NCI-H1048 (cell line): ENCODE results near the gene LRP1-AS.

Source experiments
- DNase-seq: peaks from one replicate; lab custom pipeline; 2025; lab: John Stamatoyannopoulos, UW

The LRP1-AS gene

GRCh38 chr12:57119294-57120085 is 27.9 kb downstream of the LRP1-AS start:
- no peak for DNase-seq

GRCh38 chr12:57118711-57119271 is 28.6 kb downstream of the LRP1-AS start:
- DNase-seq: no peak

GRCh38 chr12:57116580-57117281 is 30.7 kb downstream of the LRP1-AS start:
- DNase-seq: no peak

GRCh38 chr12:57112492-57113294 is 34.7 kb downstream of the LRP1-AS start:
- DNase-seq: no peak

- DNase-seq: no peak
Measured at GRCh38 chr12:57111031-57111734, 36.2 kb downstream of the LRP1-AS start, which contains the start of gene STAT6. Gene STAT6 (minus strand): TSS chr12:57111362. CDS start chr12:57108278, 3,084 bp downstream.

- no peak for DNase-seq
Measured at GRCh38 chr12:57110104-57111030, 37.1 kb downstream of the LRP1-AS start.

- no peak for DNase-seq
Measured at GRCh38 chr12:57109207-57110103, 38.0 kb downstream of the LRP1-AS start.

- peak; percentile 46 for DNase-seq
Measured at GRCh38 chr12:57107456-57108155, 39.8 kb downstream of the LRP1-AS start.

- DNase-seq: no peak
Measured at GRCh38 chr12:57106021-57106708, 41.3 kb downstream of the LRP1-AS start.

GRCh38 chr12:57105011-57105753 is 42.2 kb downstream of the LRP1-AS start:
- no peak for DNase-seq

GRCh38 chr12:57104292-57104910 is 43.0 kb downstream of the LRP1-AS start:
- DNase-seq: no peak

- DNase-seq: no peak
Measured at GRCh38 chr12:57103856-57104255, 43.6 kb downstream of the LRP1-AS start.

GRCh38 chr12:57101892-57102695 is 45.3 kb downstream of the LRP1-AS start:
- DNase-seq: no peak

- no peak for DNase-seq
Measured at GRCh38 chr12:57099766-57100165, 47.7 kb downstream of the LRP1-AS start.

- DNase-seq: no peak
Measured at GRCh38 chr12:57099047-57099714, 48.2 kb downstream of the LRP1-AS start.
